Immature natural killer cell (primary cell): ENCODE measurements around the gene KRT74. TPM values are rescaled to one million over a fixed set of nuclear protein-coding genes. Genes with fewer than 3 reads are reported as not detected.

Source experiments
- DNase-seq, 3 donors: peaks; one replicate each; pipeline ENCODE4 v3.0.0; 2022; ENCODE audit warnings: mixed read lengths in 1 of 3
- H3K27ac Mint-ChIP-seq, 6 donors: one replicate each; pipeline ENCODE4 v1.8.0; 2020; ENCODE audit warnings: mixed read lengths in 6 of 6, mild to moderate bottlenecking in 5 of 6, inconsistent platforms in 4 of 6, moderate library complexity in 3 of 6
- H3K27me3 Mint-ChIP-seq, 3 donors: one replicate each; pipeline ENCODE4 v1.8.0; 2020 to 2021; ENCODE audit warnings: low read depth in 3 of 3, mild to moderate bottlenecking in 3 of 3, mixed read lengths in 3 of 3, moderate library complexity in 3 of 3, inconsistent platforms in 1 of 3
- H3K36me3 Mint-ChIP-seq, 3 donors: one replicate each; pipeline ENCODE4 v1.8.0; 2020; ENCODE audit warnings: mixed read lengths in 3 of 3, inconsistent platforms in 2 of 3, mild to moderate bottlenecking in 2 of 3
- H3K4me1 Mint-ChIP-seq, 2 donors: one replicate each; pipeline ENCODE4 v1.8.0; 2020; ENCODE audit warnings: inconsistent platforms in 2 of 2, mild to moderate bottlenecking in 2 of 2, mixed read lengths in 2 of 2, moderate library complexity in 1 of 2
- H3K4me3 Mint-ChIP-seq, 5 donors: one replicate each; pipeline ENCODE4 v1.8.0; 2020; ENCODE audit warnings: mild to moderate bottlenecking in 5 of 5, mixed read lengths in 5 of 5, inconsistent platforms in 3 of 5, moderate library complexity in 3 of 5
- H3K9me3 Mint-ChIP-seq, 6 donors: one replicate each; pipeline ENCODE4 v1.8.0; 2020; ENCODE audit warnings: mild to moderate bottlenecking in 6 of 6, mixed read lengths in 6 of 6, inconsistent platforms in 4 of 6, moderate library complexity in 3 of 6
- polyA plus RNA-seq, 3 donors: library from polyadenylated mRNA; unstranded; fragments of 300-500 nt; fragmentation: Illumina TruSeq; gene quantifications; one replicate each; pipeline ENCODE4 v1.2.3, GENCODE V29; 2021

Gene KRT74
- polyA plus RNA-seq, 3 donors from 2014 or later, result not detected

- Mint-ChIP-seq H3K36me3 (peaks cover 0 to 4% (median 2%) of the 10 kb centered on the region in 3 donors), H3K9me3 (no peaks in the 10 kb centered on the region), H3K4me1 (peaks cover 29 to 49% of the 10 kb centered on the region in 2 donors), H3K27ac (peak overlapping the region in 2 of 6 donors; percentile 16 to 62), H3K4me3 (no peak overlapping the region), H3K27me3 (peaks cover 0 to 10% (median 3%) of the 10 kb centered on the region in 3 donors)
- DNase-seq, result no peak
These were observed 6.1 kb upstream of the KRT74 start for GRCh38 chr12:52579468-52580465.

GRCh38 chr12:52578469-52578868 is 4.8 kb upstream of the KRT74 start:
- no peaks in the 10 kb centered on the region for H3K9me3 Mint-ChIP-seq
- peaks cover 32 to 49% of the 10 kb centered on the region in 2 donors for H3K4me1 Mint-ChIP-seq
- DNase-seq, result no peak
- no peak overlapping the region for H3K4me3 Mint-ChIP-seq
- H3K27me3 Mint-ChIP-seq, result peaks cover 0 to 11% (median 3%) of the 10 kb centered on the region in 3 donors
- no peak overlapping the region for H3K27ac Mint-ChIP-seq
- peaks cover 0 to 4% (median 0%) of the 10 kb centered on the region in 3 donors for H3K36me3 Mint-ChIP-seq

- no peaks in the 10 kb centered on the region for H3K9me3 Mint-ChIP-seq
- no peak overlapping the region for H3K4me3 Mint-ChIP-seq
- no peak for DNase-seq
- H3K27ac Mint-ChIP-seq, result peak overlapping the region in 1 of 6 donors; percentile 46
- H3K36me3 Mint-ChIP-seq, result peaks cover 0 to 4% (median 0%) of the 10 kb centered on the region in 3 donors
- peaks cover 25 to 46% of the 10 kb centered on the region in 2 donors for H3K4me1 Mint-ChIP-seq
- H3K27me3 Mint-ChIP-seq, result peaks cover 0 to 13% (median 9%) of the 10 kb centered on the region in 3 donors
These were observed 3.7 kb upstream of the KRT74 start for GRCh38 chr12:52577316-52577715.

DNA sequence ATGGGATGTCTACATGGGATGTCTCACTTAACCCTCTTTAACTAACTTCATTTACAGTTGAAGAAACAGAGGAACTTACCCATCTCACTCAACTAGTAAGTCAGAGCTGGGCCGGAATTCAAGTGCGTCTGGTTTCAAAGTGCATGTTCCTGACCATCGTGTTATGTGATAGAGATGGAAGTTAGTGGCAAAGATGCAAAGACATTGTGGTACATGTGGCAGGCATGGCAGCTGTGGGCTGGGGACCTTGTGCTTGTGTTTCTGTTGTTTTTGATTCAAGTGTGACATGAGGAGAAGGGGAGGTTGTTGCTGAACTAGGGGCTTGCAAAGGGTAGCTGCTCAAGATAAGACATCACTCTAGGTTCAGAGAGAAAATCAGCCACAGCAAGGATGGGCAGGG is 2.3 kb upstream of the KRT74 start:
- peak overlapping the region in 4 of 6 donors; percentile 19 to 78 (median 76) for H3K27ac Mint-ChIP-seq
- H3K9me3 Mint-ChIP-seq, result no peaks in the 10 kb centered on the region
- peaks cover 0 to 16% (median 13%) of the 10 kb centered on the region in 3 donors for H3K27me3 Mint-ChIP-seq
- H3K36me3 Mint-ChIP-seq, result peaks cover 0 to 4% (median 0%) of the 10 kb centered on the region in 3 donors
- peak in 2 of 3 donors; percentile 57 to 62 for DNase-seq
- H3K4me3 Mint-ChIP-seq, result peak overlapping the region in 4 of 5 donors; percentile 3 to 52 (median 24)
- peaks cover 32 to 52% of the 10 kb centered on the region in 2 donors for H3K4me1 Mint-ChIP-seq

GRCh38 chr12:52575256-52575655 is 1.6 kb upstream of the KRT74 start:
- peak overlapping the region in 3 of 5 donors; percentile 9 to 37 (median 16) for H3K4me3 Mint-ChIP-seq

DNA sequence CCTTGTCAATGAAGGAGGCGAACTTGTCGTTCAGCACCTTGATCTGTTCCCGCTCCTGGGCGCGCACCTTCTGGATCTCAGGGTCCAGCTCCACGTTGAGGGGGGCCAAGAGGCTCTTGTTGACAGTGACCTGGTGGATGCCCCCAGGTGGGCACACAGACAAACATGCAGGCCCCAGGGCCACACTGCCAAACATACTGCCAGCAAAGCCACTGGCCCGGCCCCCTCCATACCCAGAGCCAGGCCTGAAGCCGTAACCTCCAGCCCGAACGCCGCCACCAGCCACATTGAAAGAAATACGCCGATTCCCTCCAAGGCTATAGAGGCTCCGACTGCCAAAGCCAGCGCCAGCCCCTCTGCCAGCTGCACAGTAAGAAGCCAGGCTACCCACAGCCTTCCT is 337 bp downstream of the KRT74 start:
- H3K27me3 Mint-ChIP-seq, result peaks cover 0 to 17% (median 10%) of the 10 kb centered on the region in 3 donors
- H3K36me3 Mint-ChIP-seq, result no peaks in the 10 kb centered on the region
- no peak overlapping the region for H3K4me3 Mint-ChIP-seq
- DNase-seq, result no peak
- H3K9me3 Mint-ChIP-seq, result no peaks in the 10 kb centered on the region
- no peak overlapping the region for H3K27ac Mint-ChIP-seq
- H3K4me1 Mint-ChIP-seq, result peaks cover 44 to 64% of the 10 kb centered on the region in 2 donors

More at GRCh38 chr12:52575256-52575655, 1.6 kb upstream of the KRT74 start:
- Mint-ChIP-seq H3K4me1 (peaks cover 33 to 54% of the 10 kb centered on the region in 2 donors), H3K36me3 (peaks cover 0 to 4% (median 0%) of the 10 kb centered on the region in 3 donors), H3K9me3 (no peaks in the 10 kb centered on the region), H3K27me3 (peaks cover 0 to 17% (median 12%) of the 10 kb centered on the region in 3 donors), H3K27ac (peak overlapping the region in 2 of 6 donors; percentile 75 to 76)
- no peak for DNase-seq

DNA sequence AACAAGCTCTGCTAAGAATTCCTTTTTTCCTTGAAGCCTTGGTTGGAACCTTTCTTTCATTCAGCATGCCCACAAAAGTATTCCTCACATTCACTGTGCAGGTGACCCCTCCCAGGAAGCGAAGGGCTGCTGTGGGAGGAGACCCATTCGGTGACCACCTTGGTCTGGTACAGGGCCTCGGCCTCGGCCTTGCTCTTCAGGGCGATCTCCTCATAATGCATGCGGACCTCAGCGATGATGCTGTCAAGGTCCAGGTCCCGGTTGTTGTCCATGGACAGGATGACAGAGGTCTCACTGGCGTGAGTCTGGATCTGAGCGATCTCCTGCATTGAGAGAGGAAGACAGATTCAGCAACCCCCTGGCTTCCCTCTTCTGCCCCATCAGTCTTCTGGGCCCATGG is 3.1 kb downstream of the KRT74 start:
- Mint-ChIP-seq H3K4me3 (peak overlapping the region in 1 of 5 donors; percentile 23), H3K36me3 (no peaks in the 10 kb centered on the region), H3K4me1 (peaks cover 61 to 75% of the 10 kb centered on the region in 2 donors), H3K9me3 (no peaks in the 10 kb centered on the region), H3K27me3 (peaks cover 14 to 31% (median 27%) of the 10 kb centered on the region in 3 donors), H3K27ac (peak overlapping the region in 4 of 6 donors; percentile 66 to 89 (median 85))
- no peak for DNase-seq

- no peak for DNase-seq
- Mint-ChIP-seq H3K4me3 (peak overlapping the region; percentile 76 to 92 (median 87)), H3K4me1 (peaks cover 51 to 81% of the 10 kb centered on the region in 2 donors), H3K27me3 (peaks cover 14 to 29% (median 24%) of the 10 kb centered on the region in 3 donors), H3K9me3 (no peaks in the 10 kb centered on the region), H3K36me3 (no peaks in the 10 kb centered on the region), H3K27ac (peak overlapping the region; percentile 95 to 100 (median 99))
These were observed 5.5 kb downstream of the KRT74 start for GRCh38 chr12:52568111-52568510.

DNA sequence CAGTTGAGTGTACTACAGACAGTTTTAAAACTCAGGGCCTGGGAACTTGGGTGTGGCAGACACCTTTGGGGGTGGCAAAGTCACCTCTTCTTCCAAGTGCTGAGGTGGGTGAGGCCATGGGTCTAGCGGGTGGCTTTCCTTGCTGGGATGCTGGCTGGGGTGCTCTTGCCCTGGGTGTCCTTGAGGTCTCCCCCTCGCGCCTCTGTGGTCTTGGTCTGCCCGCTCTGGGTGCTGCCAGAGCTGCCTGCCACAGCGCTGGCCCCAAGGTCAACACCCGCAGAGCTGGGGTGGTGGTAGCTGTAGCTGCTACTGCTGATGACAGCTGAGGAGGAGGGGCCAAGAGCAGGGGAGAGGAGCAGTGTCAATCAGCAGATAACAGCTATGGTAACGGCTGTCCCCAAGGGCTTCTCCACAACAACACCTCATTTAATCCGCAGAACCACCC is 6.8 kb downstream of the KRT74 start:
- Mint-ChIP-seq H3K9me3 (no peaks in the 10 kb centered on the region), H3K4me1 (peaks cover 53 to 83% of the 10 kb centered on the region in 2 donors), H3K27ac (peak overlapping the region; percentile 95 to 100 (median 99)), H3K4me3 (peak overlapping the region; percentile 76 to 92 (median 87)), H3K36me3 (no peaks in the 10 kb centered on the region), H3K27me3 (peaks cover 14 to 24% (median 20%) of the 10 kb centered on the region in 3 donors)
- DNase-seq, result peak; percentile 99

GRCh38 chr12:52564582-52564981 is 9.1 kb downstream of the KRT74 start:
- no peaks in the 10 kb centered on the region for H3K9me3 Mint-ChIP-seq
- peaks cover 60 to 87% of the 10 kb centered on the region in 2 donors for H3K4me1 Mint-ChIP-seq
- no peak for DNase-seq
- H3K4me3 Mint-ChIP-seq, result no peak overlapping the region
- H3K36me3 Mint-ChIP-seq, result no peaks in the 10 kb centered on the region
- peaks cover 14 to 19% (median 15%) of the 10 kb centered on the region in 3 donors for H3K27me3 Mint-ChIP-seq
- H3K27ac Mint-ChIP-seq, result peak overlapping the region in 5 of 6 donors; percentile 38 to 100 (median 97)

DNA sequence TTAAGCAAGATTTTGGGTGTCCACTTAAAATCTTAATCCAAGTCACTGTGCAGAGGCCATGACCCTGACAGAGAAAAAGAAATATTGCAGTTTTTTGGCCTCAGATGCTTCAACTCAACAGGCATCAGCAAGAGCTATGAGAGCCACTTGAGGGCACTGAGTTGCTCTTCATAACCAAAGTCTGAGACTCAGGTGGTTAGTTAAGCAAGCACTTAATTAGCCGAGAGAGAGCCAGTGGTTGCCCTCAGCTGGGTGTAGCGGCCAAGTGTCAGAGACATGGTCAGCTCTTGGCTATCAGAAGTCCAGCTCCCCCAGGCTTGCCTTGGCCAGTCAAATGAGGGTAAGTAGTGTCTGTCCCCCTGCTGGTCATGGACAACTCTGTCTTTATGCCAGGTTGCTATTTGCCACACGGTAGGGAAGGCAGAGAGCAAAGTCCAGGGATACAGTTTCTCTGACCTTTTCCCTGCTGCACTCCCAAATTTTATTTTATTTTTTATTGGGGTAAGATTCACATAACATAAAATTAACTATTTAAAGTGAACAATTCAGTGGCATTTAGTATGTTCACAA is 11.7 kb downstream of the KRT74 start:
- no peak for DNase-seq
- Mint-ChIP-seq H3K27ac (peak overlapping the region in 3 of 6 donors; percentile 9 to 37 (median 28)), H3K4me3 (no peak overlapping the region), H3K4me1 (peaks cover 65 to 92% of the 10 kb centered on the region in 2 donors), H3K36me3 (no peaks in the 10 kb centered on the region), H3K27me3 (peaks cover 4 to 11% (median 9%) of the 10 kb centered on the region in 3 donors), H3K9me3 (no peaks in the 10 kb centered on the region)

- H3K27ac Mint-ChIP-seq, result peak overlapping the region; percentile 85 to 98 (median 91)
- no peaks in the 10 kb centered on the region for H3K36me3 Mint-ChIP-seq
- peak overlapping the region; percentile 38 to 80 (median 71) for H3K4me3 Mint-ChIP-seq
- peaks cover 68 to 92% of the 10 kb centered on the region in 2 donors for H3K4me1 Mint-ChIP-seq
- peaks cover 3 to 8% (median 6%) of the 10 kb centered on the region in 3 donors for H3K27me3 Mint-ChIP-seq
- no peaks in the 10 kb centered on the region for H3K9me3 Mint-ChIP-seq
- DNase-seq, result peak in 2 of 3 donors; percentile 39 to 59
These were observed 13.7 kb downstream of the KRT74 start for GRCh38 chr12:52559979-52560378.

- Mint-ChIP-seq H3K4me1 (peaks cover 79 to 95% of the 10 kb centered on the region in 2 donors), H3K27ac (peak overlapping the region; percentile 85 to 98 (median 91)), H3K27me3 (peaks cover 3 to 8% (median 6%) of the 10 kb centered on the region in 3 donors), H3K36me3 (no peaks in the 10 kb centered on the region), H3K4me3 (peak overlapping the region; percentile 46 to 92 (median 71)), H3K9me3 (no peaks in the 10 kb centered on the region)
- peak; percentile 43 to 71 (median 49) for DNase-seq
These were observed 14.7 kb downstream of the KRT74 start for GRCh38 chr12:52558781-52559445.
